HG02610 (cell line): ENCODE data around the gene TASP1.

Experiments
- ATAC-seq: cut with Tn5 transposase; IDR thresholded peaks from one replicate; pipeline ENCODE4 v1.9.1; 2021; ENCODE audit warnings: mild to moderate bottlenecking, moderate library complexity; ENCODE audit not compliant: unreplicated experiment

TASP1 gene

DNA sequence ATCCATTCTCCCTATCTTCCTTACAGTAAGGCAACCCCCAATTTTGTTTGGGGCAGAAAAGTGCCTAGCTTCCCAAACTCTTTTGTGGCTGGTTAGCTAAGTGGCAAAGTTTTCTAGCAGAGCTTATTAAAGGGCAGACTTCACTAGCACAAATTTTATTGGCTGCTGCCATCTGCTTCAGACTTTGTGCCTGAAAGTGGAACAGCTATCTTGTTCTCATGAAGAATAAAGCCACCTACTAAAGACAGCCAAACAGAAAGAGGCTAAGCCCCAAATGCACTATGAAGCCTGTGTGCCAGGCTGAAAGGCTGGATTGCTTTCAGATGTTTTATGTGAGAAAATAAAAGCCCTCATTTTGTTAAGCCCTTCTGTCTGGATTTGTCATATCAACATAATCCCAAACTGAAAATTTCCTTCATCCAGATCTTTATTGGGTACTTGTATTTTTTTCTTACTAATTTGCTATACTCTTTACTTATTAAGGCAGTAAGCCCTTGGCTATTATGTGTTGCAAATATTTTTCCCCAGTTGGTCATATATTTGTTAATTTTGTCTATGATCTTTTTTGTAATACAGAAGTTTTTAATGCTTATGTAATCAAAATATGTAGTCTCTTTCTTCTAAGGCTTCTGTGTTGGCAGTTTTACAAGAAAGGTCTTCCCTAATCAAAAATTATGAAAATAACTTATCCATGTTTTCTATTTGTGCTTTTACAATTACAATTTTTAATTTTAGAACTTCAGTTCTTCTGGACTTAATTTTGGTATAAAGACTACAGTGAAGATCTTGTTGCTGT, 191.1 kb downstream of the TASP1 start:
- no peak for ATAC-seq

DNA sequence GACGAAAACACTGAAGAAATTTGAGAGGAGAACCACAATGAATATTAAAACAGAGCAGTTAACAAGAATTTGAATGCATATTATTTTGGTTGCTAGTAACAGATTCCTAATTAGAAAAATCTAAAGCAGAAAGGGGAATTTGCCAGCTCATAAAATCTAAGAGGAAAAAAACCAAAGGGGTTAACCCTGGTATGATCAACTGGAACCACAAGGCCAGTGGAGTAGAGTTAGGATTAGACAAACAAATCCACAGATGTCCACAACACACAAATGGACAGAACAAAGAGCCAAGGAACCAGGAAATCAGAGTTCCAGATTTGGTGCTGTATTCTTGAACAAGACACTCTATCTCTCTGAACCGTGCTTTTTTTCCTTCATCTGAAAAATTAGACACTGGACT, 195.0 kb downstream of the TASP1 start:
- no peak for ATAC-seq

DNA sequence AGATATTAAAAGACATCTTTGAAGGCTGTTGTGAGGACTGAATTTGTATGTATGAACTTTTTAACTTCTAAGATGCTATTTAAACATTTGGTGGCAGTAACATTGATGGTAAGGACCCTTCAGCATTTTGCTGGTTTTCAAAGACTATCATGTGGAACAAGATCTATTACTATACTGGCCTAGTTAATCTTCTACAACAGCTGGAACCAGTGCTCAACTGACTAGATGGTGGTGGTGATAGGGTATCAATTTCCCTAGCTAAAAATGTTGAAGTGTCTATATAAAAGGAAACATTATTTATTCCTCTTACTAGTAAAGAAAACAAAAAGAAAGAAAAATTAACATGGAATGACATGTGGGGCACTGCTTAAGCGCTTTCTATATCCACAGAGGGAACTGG, 195.7 kb downstream of the TASP1 start:
- no peak for ATAC-seq

DNA sequence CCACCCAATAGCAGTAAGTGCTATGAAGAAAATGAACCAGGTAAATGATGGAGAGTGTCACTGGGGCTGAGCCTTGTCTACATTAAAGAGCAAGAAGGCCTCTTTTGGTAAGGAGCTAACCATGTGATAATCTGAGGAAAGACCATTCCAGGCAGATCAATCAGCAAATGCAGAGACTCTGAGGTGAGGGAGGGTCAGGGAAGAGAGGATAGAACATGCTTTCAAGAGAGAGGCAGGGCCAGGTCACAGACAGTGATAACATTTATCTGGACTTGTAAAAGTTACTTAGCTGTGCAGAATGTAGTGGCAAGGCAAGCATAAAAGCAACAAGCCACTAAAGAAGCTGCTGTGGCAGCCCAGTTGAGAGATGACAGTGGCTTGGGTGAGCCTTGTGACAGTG, 197.3 kb downstream of the TASP1 start:
- ATAC-seq = no peak

DNA sequence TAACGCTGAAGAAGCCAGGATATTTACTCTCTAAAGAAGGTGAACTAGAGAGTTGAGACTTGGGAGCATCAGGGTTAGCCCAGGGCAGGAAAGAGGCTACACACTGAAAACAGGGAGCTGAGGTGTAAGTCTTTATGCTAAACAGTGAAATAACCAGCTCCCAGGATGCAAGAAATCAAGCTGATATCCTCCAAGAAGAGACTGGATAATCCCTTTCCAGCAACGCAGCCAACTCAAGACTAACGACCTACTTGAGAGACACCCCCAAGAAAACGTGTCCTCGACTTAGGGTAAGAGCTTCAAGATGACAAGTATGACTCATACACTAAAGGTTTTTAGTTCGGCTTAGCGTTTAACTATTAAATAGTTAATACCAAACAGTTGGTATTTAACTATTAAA, 202.2 kb downstream of the TASP1 start:
- ATAC-seq = no peak

DNA sequence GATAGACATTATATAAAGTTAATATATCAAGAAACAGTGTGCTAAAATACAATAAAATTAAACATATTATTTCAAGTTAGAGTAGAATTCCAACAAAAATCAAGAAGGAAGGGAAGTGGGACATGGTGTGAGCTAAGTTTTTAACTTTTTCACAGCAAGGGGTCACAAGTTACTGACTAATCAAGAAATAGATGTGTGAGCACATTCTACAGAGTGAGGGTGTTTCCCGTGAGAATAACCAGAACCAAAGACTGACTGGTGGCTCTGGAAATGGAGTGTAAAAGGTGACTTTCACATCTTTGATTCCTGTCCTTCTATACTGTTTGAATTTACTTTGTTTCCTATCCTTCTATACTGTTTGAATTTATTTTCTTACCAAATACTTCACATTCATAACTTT, 206.6 kb downstream of the TASP1 start:
- no peak for ATAC-seq

DNA sequence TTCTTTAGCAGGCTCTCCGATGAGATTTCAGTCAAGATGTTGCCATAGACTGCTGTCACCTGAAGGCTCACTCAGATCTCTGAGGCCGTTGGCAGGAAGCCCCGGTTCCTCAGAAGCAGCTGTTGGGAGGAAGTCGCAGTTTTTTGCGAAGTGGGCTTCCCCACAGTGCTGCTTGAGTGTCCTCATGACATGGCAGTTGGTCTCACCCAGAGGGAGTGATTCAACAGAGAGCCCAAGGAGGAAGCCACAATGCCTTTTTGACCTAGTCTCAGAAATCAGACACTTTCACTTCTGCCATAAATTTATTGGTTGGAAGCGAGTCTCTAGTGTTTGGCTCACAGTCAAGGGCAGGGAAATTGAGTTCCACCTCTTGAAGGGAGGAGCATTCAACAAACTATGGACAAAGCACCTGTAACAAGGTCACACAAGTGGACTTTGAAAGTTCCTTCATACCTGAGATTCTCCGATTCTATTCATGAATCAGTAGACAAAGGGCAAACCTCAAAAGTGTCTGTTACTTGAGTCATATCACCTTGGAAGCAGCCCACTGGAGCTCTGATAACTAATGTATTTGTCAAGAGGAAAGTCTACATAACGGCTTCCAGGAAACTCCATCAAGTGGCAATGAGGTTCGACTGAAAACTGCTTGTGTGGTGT, 208.3 kb downstream of the TASP1 start:
- no peak for ATAC-seq

DNA sequence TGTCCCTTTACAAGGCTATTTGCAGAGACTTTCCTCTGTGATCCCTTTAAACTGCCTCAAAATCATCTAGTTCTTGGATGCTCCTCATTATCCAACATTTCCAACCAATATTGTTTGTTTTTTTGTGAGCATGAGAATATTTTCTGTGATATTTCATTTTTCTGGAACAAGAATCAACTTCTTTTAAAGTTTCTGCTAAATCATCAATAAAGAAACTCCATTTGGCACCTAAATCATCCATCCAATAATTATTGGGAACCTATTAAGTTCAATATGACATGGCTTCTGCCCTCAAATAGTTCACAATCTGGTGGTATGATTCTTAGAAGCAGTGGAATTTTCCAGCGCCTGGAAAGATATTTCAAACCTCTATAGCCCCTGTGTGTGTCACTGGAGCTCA, 210.0 kb downstream of the TASP1 start:
- ATAC-seq = no peak

DNA sequence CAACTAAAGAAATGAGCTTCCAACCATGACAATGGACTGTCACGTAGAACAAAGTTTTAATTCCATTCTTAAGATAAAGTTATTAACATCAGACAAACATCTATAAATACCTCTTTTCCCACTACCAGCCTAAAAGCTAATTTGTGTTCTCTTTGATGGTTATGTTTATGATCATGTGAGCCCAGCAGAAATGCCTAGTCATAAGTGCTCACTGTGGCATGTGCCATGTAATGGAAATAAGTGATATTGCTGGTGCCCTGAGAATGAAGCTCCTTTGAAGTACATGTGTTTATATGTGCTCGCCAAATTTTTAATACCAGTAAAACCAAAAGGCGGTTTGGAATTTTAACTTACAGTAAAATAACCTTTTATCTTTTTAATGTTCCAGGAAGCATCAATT, 211.9 kb downstream of the TASP1 start:
- ATAC-seq = no peak

DNA sequence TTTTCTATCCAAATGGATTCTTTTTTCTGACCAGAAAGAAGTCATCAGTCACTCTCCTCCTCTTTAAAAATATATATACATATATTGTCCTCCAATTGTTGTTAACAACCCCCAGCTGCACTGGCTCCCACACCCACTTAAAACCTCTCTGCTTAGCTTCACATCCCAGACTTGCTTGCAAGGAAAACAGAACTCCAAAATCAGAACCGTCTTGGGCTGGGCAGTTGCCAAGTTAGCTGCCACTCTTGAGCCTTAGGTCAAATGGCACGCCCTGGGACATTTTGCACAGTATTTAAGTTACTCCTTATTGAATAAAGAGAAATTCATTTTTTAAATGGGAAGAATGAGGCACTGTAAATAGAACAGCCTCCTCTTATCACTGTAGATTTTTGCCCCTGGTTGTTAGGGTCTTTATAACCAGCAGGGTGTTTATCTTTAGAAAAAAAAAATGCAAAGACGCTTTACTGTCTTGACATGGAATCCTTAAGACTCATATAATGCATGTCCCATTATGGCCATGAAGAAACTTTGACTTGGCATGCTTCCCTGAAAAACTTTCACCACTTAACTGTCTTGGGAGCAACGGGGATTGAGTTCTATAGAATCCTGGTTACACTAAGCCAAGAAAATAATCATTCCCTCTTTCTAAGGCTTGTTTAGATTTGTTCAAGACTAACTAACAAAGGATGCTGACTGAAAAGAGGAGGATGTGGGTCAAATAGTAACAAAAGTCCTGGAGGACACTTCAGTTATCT, 213.2 kb downstream of the TASP1 start:
- ATAC-seq = no peak

DNA sequence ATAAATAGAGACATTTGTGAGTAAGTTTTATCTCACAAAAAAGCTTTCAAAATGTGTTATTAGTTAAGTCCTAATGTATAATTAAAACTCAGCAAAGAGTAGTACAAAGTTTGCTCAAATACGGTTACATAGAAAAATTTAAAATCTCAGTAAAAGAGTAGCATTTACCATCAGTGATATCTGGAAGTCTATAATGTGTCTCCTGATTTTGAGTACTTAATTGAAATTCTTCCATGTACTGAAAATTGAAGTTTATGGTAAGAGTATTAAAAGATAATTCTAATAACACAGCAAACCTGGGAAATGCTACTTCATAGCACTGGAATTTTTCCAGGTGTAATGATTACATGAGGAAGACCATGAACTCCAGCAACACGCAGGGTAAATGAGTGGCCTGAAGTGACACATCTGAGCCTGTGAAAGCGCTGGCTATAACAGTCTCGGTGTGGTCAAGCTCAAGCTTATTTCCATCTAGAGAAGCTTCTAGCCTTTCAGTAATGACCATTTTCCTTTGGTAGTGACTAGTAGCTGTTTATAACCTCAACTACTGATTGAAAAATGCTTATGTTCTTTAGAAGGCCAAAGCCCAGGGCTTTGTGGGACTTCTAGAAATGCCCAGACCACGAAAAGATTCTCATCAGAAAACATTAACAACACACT, 214.4 kb downstream of the TASP1 start:
- ATAC-seq = no peak

DNA sequence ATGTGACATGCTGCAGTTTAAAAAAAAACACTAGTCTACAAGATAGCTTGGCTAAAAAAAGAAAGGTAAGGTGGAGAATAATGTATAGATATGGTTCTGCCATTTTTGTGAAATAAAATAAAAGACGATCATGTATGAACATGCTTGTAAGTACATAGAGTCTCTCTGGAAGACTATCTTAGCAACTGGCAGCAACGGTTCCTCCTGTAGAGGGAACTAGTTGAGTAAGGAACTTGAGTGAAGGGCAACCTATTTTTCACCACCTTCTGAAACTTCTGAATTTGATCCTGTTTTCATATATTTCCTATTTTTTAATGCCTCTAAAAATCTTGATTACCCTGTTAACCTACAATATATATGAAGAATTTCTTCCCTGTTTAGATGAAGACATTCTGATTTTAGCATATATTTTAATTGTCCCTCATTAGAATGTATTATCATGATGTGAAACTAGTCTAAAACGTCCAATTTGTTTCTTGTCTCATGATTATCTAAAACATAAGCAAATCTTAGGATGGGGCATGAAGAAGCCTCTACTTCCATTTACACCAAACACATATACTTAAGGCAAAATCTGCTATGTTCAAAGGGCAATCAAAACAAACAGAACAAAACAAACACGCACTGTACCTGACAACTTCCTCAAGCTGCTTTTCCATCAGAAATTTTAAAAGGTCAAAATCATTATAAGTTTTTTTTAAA, 215.1 kb downstream of the TASP1 start:
- ATAC-seq = no peak

DNA sequence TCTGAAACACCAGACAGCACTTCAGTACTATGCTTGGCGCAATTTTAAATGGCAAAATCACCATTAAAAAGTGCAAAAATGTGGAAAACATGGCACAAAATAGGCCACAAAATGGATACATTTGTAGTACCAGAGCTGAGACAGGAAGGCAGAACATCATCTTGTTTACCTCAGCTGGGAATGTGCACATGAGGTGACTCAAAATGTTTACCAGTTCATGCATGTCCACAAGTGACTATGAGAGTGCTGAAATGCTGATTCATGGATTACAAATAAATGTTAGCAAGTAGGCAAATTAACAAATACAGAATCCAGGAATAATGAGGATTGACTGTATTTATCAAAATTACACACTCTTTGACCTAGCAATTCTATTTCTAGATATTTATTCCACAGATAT, 216.1 kb downstream of the TASP1 start:
- no peak for ATAC-seq

DNA sequence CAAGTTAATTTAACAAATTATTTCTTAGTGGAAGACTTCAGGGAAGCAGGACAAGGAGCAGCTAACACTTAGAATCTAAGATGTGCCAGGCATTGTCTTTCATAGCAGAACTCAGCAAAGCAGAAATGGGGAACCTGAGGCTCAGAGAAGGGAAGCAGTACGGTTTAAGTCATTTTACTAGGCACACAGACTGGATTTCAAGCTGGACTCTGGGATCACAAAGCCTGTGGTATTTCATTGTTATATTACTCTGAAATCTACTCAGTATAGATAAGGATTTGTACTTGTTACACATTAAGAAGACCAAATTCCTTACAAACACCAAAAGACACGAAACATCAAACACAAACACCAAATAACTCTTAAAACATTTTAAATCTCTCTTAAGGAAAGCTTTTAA, 218.1 kb downstream of the TASP1 start:
- ATAC-seq = no peak

DNA sequence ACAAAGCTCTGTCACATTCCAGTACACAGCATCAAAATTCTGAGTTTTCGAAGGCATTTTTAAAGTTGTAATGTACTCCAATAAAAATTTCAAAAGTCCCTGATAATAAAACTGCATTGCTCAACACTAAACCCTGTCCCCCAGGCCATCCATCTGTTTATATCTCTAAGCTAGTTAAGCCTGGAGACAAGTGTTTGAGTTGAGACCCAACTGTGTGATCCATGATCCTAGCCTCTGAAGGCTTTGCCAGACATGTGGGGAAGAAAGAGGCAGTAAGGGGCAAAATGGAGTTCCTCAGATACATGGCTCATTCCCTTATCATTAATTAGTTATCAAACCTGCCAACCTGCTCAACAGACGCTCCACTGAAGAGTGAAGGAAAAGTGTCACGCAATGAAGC, 219.3 kb downstream of the TASP1 start:
- no peak for ATAC-seq

DNA sequence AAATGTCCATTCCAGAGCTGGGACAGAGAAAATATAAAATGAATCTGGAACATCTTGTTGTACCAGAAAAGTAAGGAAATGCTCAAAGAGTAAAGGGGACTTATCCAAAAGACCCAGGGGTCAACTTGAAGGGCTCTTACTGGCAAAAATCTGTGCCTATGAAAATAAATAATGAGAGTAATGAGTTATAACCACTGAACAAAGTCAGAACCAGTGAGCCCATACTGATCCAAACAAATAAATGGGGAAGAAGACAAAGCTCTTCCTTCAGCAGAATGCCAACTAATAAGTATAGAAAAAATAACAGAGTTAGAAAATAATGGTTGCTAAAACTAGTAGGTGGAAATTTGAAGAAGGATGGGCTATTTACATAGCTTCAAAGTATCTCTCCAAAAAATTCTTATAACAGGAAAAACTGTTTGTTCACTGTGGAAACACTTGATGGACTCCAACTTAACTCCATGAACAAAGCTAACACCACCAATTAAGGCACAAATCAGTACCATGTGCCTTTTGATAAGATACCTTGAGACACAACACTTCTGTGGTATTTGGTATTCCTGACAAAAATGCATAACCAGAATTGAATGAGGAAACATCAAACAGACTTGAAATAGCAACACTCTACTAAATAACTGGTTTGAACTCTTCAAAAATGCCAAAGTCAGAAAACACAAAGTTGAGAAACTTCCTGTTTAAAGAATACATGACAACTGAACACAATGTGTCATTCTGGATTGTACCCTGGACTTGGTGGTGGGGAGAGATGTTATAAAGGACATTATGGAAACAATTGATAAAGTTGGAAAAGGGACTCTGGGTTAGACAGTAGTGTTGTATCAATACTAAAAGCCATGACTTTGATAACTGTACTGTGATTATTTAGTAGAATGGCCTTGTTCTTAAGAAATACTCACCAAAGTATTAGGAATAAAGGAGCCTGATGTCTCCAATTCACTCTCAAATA, 220.2 kb downstream of the TASP1 start:
- no peak for ATAC-seq

DNA sequence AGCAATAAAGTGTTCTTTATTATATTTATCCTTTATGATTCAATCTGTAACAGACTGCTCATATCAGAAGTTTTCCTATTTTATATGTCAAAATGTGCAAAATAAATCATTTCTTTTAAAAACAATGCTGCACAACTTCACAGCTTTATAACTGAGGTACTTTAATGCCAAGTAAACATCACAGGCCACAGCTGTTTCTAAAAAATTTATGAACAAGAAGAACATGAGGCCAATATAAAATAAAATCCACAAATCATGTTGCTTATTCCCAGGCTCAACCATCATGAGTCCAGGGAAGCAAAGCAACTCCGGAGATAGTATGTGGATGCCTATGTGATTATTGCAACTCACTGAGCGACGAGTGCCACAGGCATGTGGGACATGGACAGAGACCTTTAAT, 222.2 kb downstream of the TASP1 start:
- no peak for ATAC-seq

DNA sequence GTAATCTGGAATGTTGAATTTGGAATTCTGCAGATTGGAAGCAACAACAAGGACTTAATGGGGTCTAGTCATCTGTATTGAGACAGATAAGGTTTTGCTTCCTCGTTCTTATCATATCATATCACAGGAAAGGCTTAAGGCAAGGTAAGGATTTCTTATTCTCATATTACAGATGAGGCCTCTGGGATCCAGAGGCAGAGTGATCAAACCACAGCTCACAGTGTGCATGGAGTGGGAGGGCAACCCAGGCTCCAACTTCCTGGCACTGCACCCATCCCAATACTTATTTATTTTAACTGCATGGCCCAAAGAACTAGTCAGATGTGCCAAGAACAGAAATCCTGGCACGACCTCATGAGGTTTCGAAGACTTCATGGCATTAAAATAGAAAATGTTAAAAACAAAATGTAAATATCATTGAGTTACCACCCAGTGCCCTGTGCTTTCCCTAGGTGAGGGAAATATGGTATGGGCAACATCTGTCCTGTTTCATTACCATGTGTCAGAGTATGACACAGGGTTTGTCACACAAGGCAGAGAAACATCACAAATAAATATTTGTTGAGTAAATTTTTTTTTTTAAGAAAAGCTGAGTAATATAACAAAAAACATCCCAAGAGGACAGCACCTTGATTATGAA, 225.8 kb downstream of the TASP1 start:
- no peak for ATAC-seq

DNA sequence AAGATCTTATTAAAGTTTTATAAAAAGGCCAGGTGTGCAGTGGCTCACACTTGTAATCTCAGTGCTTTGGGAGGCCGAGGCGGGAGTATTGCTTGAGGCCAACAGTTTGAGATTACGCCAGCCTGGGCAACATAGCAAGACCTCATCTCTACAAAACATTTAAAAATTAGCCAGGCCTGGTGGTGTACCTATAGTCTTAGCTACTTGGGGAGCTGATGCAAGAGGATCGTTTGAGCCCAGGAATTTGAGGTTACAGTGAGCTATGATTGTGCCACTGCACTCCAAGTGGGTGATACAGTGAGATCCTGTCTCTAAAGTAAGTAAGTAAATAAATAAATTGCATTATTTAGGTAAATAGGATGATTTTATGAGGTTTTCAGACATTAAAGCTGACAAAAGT, 234.4 kb downstream of the TASP1 start:
- no peak for ATAC-seq
